ENCODE data around the gene PLXND1.

Gene PLXND1

DNA sequence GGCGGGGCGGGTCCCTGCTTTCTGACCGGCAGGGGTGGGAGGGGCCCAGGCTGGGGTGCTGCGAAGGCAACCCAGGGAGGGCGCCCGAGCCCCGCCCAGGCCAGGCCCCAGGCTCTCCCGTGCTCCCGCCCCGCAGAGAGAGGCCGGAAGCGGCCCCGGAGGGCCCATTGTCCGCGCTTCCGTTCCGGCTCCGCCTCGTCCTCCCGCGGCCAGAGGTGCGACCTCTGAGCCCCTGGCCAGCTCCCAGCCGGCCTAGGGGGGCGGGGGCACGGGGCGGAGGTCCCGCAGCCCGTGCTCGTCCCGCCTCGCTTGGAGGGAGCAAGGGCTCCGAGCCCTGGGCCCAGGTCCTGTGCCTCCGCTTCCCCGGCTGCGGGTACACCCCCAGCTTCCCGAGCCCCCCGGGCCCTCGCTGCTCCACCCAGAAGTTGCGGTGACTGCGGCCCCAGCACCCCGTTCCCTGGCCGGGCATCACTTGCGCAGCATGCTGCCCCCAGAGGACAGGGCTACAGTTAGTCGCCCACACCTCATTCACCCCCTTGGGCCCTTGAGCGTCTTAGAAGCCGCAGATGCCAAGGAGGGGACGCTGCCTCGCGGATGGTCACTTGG is 20.4 kb upstream of the PLXND1 start:
- DNase-seq, result peak; percentile 82

DNA sequence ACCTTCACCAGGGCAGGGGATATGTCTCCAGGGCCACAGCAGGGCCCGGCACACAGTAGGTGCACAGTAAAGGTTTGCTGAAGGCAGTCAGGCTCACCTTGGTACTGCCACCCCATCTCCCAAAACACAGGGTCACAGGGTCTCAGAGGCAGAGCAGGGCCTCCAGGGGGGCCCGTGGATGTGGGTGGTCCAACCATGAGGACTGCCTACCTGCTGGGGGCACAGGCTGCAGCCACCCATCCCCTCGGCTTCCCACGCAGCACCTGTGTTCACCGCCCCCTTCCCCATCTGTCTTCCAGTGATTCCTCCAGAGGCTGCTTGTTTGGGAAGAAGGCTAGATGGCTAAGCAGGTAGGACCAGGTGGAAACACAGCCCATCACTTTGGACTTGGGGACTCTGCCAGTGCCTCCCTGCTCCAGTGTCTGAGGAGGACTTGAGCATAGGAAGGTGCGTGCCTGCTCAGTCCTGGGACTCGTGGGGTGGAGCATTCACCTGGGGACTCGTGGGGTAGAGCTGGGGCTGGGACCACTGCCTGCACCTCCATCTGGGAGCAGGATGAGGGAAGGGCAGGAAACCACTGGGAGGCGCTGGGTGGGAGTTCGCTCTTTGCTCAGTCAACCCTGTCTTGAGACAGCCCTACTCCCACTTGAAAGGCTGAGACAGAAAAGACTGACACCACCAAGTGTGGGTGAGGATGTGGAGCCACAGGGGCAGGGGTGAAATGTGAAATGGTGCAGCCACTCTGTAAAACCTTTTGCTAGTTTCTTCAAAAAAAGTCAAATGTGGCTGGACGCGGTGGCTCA is 18.8 kb upstream of the PLXND1 start:
- peak; percentile 32 for DNase-seq

DNA sequence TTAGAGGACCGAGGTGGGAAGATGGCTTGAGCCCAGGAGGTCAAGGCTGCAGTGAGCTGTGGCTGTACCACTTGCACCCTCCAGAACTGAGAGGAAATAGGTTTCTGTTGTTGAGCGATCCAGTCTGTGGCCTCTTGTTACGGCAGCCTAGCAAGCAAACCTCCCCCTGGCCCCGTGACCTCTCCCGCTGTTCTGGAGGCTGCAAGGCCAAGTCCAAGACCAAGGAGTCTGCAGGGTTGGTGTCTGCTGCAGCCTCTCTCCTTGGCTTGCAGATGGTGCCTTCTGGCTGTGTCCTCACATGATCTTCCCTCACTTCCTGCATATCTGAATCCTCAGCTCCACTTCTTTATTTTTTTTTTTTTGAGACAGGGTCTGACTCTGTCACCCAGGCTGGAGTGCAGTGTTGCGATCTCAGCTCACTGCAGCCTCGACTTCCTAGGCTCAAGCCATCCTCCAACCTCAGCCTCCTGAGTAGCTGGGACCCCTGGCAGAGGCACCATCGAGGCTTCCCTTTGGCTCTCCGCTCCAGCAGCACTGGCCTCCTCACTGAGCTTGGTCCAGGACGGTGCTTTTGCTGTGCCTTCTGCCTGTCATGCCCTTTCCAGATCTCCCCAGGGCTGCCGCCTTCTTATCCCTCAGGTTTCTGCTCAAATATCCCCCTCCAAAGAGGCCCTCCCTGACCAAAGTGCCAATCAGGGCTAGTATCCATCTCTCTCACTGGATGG is 18.0 kb upstream of the PLXND1 start:
- DNase-seq, result peak; percentile 27

DNA sequence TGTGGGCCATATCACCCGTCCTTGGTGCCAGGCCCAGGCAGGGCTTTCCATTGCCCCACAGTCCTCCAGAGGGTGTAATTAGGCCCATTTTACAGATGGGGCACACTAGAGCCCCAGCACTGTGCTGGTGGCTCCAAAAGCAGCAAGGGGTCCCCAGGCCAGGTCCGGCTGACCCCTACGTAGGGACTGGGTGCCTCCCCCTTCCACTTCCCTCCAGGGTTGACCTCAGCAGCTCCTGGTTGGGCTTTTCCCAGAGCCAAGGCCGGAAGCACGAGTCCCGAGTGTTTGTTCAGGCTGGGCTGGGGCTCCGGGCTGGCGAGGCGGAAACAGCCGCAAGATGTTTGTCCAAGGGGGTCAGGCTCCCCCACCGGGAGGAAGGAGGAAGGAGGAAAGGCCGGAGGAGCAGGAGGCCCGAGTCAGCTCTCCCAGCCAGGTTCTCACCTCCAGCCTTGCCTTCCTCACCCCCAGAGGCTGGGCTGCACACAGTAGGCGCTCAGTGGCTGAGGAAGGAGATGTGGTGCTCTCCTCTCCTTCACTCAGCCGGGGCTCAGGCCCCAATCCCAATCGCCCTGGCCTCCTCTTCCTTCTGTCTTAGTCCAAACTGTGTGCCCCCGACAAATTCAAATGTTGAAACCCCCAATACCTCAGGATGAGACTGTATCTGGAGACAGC is 17.1 kb upstream of the PLXND1 start:
- DNase-seq, result peak; percentile 60

DNA sequence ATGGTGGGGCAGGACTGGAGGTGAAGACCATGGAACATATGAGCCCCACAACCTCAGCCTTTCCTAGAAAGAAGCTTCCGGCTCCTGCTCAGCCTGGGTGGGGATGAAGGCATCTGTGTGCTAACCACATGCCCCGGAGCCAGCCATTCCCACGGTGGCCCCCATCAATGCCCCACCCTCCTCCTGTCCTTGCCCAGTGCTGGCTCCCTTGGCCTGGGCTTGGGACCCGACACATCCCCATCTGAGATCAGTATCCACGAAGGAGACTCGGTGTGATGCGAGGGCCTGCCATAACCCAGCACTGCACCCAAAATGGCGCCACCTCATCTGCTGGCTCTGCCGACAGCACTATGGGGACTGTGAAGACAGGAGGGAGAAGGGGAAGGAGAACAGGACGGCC is 16.5 kb upstream of the PLXND1 start:
- peak; percentile 42 for DNase-seq

DNA sequence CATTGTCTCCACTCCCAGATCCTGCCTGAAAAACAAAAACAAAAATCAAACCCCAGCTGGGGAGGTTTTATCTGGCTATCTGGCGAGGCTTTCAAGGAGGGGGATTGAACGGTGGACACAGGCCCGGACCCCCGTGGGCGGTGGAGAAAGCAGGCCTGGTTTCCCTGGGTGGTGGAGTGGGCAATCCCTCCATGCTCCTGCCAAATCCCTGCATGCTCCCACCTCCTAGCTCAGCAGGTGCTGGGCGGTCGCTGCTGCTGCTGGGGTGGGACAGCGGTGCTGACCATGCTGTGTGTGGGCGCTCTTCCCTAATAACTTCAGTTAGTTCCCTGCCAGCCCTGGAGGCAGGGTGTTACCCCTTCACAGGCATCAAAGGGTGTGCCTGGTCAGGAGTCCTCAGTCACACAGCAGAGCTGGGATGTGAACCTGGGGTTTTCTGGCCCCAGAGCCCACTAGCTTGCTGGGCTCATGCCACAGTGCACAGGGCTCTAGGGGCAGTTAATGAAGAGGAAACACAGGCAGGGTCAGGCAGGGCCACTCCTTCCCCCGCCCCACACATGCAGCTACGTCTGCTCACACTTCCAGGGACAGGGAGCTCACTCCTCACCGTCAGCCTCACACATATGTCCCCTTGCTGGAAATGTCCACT is 15.9 kb upstream of the PLXND1 start:
- peak; percentile 45 for DNase-seq

DNA sequence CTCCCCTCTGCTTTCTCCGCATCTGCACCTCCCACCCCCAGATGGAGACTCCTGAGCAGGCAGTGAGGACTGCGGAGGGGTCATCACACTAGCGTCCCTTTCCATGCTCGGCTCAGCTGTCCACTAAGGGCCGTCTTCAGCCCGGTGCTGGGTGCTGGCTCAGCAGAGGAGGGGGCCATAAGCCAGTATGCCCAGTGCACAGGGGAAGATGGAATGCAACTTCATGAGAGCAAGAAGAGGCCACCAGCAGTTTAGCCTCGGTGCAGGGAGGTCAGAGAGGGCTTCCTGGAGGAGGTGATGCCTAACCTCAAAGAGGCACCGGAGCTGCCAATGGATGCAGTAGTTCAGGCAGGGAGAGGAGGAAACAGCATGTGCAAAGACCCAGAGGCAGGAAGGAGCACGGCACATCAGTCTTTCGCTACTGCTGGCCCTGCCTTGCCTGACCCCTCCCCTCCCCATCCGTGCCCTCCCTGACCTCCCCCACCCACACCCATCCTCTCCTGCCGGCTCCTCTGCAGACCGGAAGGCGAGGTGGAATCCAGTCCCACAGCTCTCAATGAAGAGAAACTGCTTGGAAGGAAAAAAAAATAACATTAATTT is 15.2 kb upstream of the PLXND1 start:
- DNase-seq, result peak; percentile 27

DNA sequence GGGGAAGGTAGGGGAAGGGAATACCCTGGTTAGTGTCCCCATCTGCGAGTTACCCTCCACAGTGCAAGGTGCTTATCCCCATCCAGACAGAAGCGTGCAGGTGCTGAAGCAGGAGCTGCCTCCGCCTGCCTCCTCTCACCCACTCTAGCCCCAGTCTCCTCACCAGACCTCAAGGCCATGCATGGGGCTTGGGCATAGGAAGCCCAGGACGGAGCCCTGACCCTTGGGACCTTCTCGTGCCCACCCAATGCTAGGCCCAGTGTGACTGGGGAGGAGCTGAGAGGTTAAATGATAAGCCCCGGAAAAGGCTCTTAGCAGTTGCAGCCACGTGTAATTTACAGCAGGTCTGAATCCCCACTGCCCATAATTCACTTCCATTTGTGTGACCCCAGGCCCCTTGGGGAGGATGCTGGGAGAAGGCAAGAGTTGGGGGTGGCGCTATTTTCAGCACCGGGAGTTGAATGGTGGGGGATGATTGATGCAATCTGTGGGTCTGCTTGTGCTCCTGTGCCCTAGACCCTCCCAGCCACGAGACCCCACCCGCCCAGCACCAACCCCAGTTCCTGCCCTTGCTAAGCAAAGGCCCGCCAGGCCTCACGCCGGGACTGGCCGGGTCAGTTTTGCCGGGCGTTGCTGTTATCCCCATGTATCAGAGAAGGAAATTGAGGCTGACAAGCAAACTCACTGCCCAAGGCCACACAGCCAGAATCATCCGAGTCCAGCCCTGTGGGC is 14.5 kb upstream of the PLXND1 start:
- peak; percentile 27 for DNase-seq

DNA sequence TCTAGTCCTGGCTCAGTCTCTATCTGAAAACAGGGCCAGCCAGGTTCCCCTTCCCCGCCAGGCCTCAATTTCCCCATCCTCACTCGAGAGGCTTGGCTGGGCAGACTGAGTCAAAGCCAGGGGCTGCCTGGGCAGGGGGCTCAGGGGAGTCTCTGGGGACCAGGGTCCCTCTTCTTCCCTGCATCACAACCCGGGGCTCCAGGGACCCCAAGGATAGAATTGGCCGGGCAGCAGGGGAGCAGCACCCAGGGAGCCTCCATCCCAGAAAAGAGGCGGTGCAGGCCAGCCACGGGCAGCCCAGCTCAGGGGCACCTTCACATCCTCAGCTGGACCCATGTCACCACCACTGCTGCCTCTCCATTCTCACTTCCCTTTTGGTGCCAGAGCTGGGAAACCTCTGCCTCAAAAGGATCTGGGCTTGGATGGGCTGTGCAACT is 13.3 kb upstream of the PLXND1 start:
- DNase-seq, result peak; percentile 40

DNA sequence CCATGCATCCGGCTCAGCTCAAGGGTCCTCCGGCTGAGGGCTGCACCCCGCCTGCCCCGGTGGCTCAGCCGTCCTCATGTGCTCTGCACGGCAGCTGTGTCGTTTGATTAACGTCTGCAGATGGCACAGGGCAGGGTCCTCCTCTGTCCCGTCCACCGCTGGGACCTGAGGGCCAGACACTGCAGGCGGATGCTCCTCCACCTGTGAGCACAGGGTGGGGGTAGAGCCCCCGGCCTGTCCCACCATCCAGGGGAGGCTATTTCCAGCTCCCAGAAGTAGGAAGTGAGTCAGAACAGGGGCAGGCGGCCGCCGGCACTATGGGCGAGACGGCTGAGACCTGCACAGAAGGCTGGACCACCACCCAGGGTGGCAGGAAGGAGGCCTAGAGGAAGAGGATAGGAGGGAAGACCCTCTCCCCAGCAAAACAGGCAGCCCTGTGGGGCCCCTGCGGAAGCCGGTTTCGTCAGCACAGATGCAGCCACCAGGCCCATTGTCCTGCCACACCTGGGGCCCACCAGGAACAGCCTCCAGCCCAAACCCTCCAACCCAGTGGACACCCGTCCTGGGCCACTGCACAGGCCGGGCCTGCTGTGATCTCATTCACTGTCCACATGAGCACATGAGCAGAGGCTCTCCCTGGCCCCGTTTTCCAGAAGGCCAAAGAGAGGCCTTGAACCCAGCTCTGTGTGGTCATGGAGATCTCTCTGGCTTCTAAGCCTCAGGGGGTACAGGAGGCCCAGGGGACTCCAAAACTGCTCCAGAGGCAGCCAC is 12.6 kb upstream of the PLXND1 start:
- DNase-seq, result no peak

DNA sequence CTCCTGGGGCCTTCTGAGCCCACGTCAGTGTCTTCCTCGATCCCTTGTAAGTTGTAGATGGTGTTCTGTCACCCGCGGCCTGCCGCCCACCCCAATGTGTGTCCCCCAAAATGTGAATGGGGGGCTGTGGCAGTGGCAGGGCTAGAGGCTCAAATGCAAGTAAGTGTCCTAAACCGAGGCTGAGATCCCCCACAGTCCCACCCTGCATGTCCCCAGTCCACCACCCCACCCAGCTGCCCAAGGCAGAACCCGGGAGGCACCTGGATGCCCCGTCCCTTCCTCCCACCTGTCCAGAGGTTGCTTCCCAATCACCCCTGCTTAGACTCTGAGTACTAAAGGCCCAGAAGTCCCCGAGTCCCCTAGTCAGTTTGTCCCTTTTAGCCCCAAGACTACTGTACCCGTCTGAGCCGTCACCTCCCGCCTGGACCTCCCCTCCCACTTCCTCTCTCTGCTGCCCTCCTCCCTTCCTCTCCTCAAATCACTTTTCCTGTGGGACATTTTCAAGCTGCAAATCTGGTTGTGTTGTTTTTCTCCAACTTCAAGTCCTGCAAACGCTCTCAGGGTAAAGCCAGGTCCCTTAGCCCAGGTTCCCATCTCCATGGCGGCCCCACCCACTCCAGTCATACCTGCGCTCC is 11.8 kb upstream of the PLXND1 start:
- DNase-seq, result no peak

DNA sequence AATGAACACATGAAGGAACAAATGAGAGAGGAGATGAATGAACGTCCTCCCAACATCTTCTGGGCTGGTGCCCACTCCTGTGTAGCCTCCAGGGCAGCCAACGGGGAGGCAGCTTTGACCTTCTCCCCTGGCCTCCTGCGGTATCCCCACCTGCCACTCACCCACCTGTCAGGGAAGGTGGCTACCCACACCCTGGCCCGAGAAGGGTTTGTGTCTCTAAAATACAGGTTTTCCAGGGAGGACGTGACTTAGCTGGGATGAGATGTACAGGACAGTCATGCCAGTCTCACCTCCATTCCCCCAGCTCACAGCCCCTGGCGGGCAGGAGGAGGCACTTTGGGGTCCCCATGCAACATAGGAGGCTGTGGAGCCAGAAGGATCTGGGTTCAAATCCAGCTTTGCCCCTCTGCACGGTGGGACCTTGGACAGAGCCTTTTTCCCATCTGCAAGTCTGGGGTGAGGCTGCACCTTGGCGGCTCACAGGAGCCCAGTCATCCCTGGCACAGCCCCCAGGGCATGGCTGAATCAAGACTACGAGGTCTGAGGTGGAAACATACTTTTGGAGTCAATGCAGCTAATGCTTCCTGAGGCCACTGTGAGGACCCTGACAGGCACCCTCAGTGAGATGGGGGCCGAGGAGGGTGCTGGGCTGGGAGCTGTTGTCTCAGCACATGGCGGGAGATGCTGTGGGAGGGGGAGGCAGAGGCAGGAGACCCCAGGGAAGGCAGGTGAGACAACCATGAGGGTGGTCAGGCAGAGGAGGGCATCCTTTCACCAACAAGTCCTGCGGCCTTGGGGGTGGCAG is 11.1 kb upstream of the PLXND1 start:
- DNase-seq, result no peak

DNA sequence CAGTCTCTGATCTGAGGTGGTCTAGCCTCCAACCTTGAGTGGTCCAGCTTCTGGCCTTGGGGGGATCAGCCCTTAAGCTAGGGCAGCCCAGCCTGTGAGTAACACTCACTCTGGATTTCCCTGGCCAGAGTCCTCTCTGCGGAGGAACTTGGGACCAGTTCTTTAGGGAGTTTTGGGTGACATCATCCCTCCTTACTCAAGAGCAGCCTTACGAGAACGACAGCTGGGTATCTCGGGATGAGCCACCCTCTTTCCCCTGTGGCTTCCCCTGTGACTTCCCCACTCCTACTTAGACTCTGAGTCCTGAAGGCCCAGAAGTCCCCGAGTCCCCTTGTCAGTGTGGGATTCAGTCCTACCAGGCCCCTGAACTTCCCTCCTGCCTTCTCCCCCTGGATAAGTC is 10.2 kb upstream of the PLXND1 start:
- DNase-seq, result no peak

DNA sequence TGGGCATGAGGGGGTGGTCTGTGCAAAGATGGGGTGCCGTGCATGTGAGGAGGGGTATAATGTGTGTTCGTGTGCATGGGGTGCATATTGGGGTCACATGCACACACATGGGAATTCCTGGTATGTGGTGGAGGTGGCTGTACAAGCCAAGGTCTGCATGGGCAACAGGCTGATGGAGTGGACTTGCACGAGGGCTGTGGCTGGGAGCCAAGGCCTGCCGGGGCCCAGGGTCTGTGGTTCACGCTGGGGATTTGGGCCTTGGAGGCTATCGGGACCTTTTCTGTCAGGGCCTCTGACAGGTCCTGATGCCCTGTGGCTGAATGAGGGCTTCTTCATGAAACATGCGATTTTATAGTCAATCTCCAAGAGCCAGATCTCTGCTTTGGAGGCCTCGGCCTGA is 9.8 kb upstream of the PLXND1 start:
- DNase-seq, result no peak

DNA sequence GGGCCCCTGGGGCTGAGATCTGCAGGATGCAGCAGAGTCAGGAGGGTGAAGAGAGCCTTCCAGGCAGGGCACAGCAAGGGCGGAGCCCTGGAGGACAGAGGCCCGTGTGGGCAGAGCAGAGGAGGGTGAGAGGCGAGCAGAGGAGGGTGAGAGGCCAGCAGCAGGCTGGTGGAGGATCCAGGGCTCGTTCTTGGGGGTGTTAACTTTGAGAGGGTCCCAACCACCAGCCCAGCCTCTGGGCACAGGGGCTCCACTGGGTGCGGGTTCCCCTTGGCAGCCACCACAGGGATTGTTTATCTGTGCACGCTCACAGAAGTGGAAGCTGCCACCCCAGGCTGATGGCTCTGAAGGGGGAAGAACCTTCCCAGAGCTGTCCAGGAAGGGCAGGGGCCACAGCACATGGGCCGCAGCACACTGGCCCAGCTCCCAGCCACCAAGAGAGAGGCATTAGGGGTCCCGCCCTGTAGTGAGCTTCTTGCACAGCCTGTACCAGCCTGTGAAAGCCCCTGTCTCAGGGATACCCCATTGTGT is 9.3 kb upstream of the PLXND1 start:
- no peak for DNase-seq

DNA sequence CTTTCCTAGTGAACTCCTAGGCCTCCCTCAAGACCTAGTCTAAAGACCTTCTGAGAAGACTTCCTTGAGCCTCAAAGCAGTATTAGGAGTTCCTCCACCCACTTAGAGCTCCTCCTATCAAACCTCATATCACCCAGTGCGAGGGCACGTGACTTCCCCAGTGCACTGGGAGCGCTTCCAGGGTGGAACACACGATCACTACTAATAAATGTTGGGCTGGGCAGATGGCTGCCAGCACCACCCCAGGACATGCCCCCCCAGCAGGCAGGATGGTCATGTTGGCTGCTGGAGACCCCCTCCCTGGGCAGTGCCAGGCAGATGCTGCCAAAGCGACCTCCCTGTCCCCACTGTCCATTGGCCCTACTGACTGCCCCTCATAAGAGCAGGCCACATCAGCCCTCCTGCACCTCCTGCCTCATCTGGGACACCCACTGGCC is 8.5 kb upstream of the PLXND1 start:
- no peak for DNase-seq

DNA sequence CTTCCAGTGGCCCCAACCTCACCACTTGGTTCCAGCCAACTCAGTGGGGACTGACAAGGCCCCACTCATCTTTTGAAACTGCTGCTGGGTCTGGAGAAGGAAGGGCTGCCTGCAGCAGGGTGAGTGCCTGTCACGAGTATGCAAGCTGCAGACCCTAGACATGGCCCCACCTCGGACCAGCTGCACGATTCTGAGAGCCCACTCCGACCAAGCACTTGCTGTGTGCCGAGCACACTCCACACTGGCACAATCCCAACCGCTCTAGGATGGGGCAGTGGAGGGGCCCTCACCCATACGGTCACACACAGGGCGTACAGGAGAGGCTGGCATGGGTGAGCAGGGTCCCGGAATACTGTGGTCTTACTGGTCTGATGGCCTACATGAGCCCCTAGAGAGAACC is 8.0 kb upstream of the PLXND1 start:
- DNase-seq, result no peak

DNA sequence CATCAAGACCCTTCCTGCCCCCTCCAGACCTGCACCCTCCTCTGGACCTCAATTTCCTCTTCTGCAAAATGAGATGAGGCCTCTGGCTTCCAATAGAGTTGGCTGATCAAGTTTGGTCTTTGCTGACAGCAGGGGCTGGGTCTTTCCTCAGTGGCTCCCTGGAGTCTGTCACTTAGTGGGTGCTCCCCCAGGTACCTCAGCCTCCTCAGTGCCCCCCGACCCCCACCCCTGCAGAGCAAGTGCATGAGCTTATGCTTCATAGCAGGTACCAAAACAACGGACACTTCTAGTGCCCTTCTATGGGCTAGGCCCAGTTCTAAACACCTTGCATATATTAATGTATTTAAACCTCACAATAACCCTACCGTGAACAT is 6.9 kb upstream of the PLXND1 start:
- no peak for DNase-seq

Data from right forelimb (tissue), 1 donor.